ENCODE results near the gene PLEKHG4. TPM values are rescaled to one million over a fixed set of nuclear protein-coding genes. Genes with fewer than 3 reads are reported as not detected.

Gene PLEKHG4
- total RNA-seq, 1 experiment from 2014 or later: 13.9 TPM

GRCh38 chr16:67304020-67304419, 24.7 kb downstream of the PLEKHG4 start:
- H3K79me1 ChIP-seq (ENCODE audit: insufficient read depth, low read depth, low read length, poor library complexity, severe bottlenecking): no peaks in the 10 kb centered on the region
- no peaks in the 10 kb centered on the region for H3K27me3 ChIP-seq (ENCODE audit: insufficient read depth, low read length)
- H2BK12ac ChIP-seq (ENCODE audit: insufficient read length, low read depth, low read length): no peak overlapping the region
- H4K91ac ChIP-seq (ENCODE audit: insufficient read length, low read depth, low read length): no peak overlapping the region
- H2BK120ac ChIP-seq (ENCODE audit: low read depth, low read length, poor library complexity, severe bottlenecking): no peak overlapping the region
- Mint-ChIP-seq H3K27ac (no peak overlapping the region), H3K36me3 (ENCODE audit: insufficient read depth in 1 of 3, low read depth in 3 of 3) (no peaks in the 10 kb centered on the region), H3K27me3 (ENCODE audit: low read depth) (peaks cover 35% of the 10 kb centered on the region), H3K4me3 (no peak overlapping the region), H3K9me3 (no peaks in the 10 kb centered on the region), H3K4me1 (no peaks in the 10 kb centered on the region)
- H4K8ac ChIP-seq (replicated peaks; ENCODE audit: insufficient read length, low read depth, low read length): no peak overlapping the region
- H3K4ac ChIP-seq (ENCODE audit: low read depth, low read length): no peak overlapping the region
- no peak for DNase-seq
- no peak overlapping the region for H4K5ac ChIP-seq (ENCODE audit: insufficient read length, low read depth, low read length)
- no peak overlapping the region for H3T11ph ChIP-seq (ENCODE audit: low read length)
- H3K9me3 ChIP-seq (ENCODE audit: control insufficient read depth, low read depth, low read length): no peaks in the 10 kb centered on the region
- H4K20me1 ChIP-seq (ENCODE audit: control insufficient read depth, insufficient read depth, insufficient read length): no peaks in the 10 kb centered on the region
- no peak overlapping the region for H3K18ac ChIP-seq (ENCODE audit: insufficient read length, low read depth, low read length)
- H3K4me1 ChIP-seq (ENCODE audit: insufficient read depth, low read length): no peaks in the 10 kb centered on the region
- WGBS (ENCODE audit: extremely low coverage, insufficient read length, low lambda C conversion rate): no CpG with 5 or more reads among the region's 1 CpG
- no peak overlapping the region for H2BK5ac ChIP-seq (ENCODE audit: insufficient read length, low read length)
- H2AK5ac ChIP-seq (ENCODE audit: insufficient read length, low read length): no peak overlapping the region
- no peak overlapping the region for H3K9ac ChIP-seq (ENCODE audit: extremely low read depth, insufficient read length, low read length)
- H2AFZ ChIP-seq (ENCODE audit: low read length): no peak overlapping the region
- H3K79me2 ChIP-seq (ENCODE audit: insufficient read depth, low read length): no peaks in the 10 kb centered on the region
- no peak overlapping the region for H3K56ac ChIP-seq (ENCODE audit: insufficient read length, low read depth, low read length)
- no peak overlapping the region for H3K27ac ChIP-seq (ENCODE audit: insufficient read length, low read depth, low read length)
- no peak overlapping the region for H2BK15ac ChIP-seq (ENCODE audit: low read depth, low read length)
- TF ChIP-seq CTCF (conservative IDR thresholded peaks at IDR 0.05): no peak
- no peaks in the 10 kb centered on the region for H3K23me2 ChIP-seq (ENCODE audit: insufficient read length, low read depth, low read length, poor library complexity, severe bottlenecking)
- H3K23ac ChIP-seq (ENCODE audit: insufficient read length, low read depth, low read length): no peak overlapping the region
- no peak overlapping the region for H3K4me2 ChIP-seq (ENCODE audit: insufficient read depth, insufficient read length, low read length)
- no peak overlapping the region for H3K14ac ChIP-seq (ENCODE audit: insufficient read depth, low read length)
- H2BK20ac ChIP-seq (ENCODE audit: low read depth, low read length, poor library complexity, severe bottlenecking): no peak overlapping the region

All from H9 (cell line).